ENCODE results near the gene PPP1R7. TPM values are rescaled to one million over a fixed set of nuclear protein-coding genes. Genes with fewer than 3 reads are reported as not detected.

The PPP1R7 gene
- total RNA-seq, 6 donors from 2014 or later, result 38.8 to 76.1 (median 57.7) TPM

GRCh38 chr2:241204010-241204384, 53.7 kb downstream of the PPP1R7 start:
- peak in 1 of 2 donors; percentile 72 for DNase-seq
- ATAC-seq (ENCODE audit: low FRiP score in 2 of 2), result no peak
- Histone ChIP-seq H3K36me3 (no peaks in the 10 kb centered on the region), H3K4me1 (no peaks in the 10 kb centered on the region), H3K4me3 (no peak overlapping the region), H3K27ac (no peak overlapping the region), H3K27me3 (no peaks in the 10 kb centered on the region), H3K9me3 (no peaks in the 10 kb centered on the region)
- 84 to 97% methylated on average over 7 to 10 of the region's 10 CpGs for WGBS, 2 donors
- no peak for TF ChIP-seq CTCF (IDR thresholded peaks at IDR 0.05)
- no peak for TF ChIP-seq POLR2AphosphoS5 (IDR thresholded peaks at IDR 0.05)
- no peak for TF ChIP-seq POLR2A (IDR thresholded peaks at IDR 0.05)

GRCh38 chr2:241204490-241204889, 54.2 kb downstream of the PPP1R7 start:
- 66 to 73% methylated on average over 3 to 4 of the region's 4 CpGs for WGBS, 2 donors
- TF ChIP-seq EP300 (IDR thresholded peaks at IDR 0.05) (no peak), POLR2A (IDR thresholded peaks at IDR 0.05) (no peak), CTCF (IDR thresholded peaks at IDR 0.05) (no peak), POLR2AphosphoS5 (IDR thresholded peaks at IDR 0.05) (no peak)
- DNase-seq (no peak), ATAC-seq (ENCODE audit: low FRiP score in 2 of 2) (no peak)
- Histone ChIP-seq H3K9me3 (no peaks in the 10 kb centered on the region), H3K36me3 (no peaks in the 10 kb centered on the region), H3K27ac (no peak overlapping the region), H3K4me1 (no peaks in the 10 kb centered on the region), H3K27me3 (no peaks in the 10 kb centered on the region), H3K4me3 (no peak overlapping the region)

GRCh38 chr2:241205086-241205485, 54.8 kb downstream of the PPP1R7 start:
- ATAC-seq (ENCODE audit: low FRiP score in 2 of 2) (no peak), DNase-seq (no peak)
- H3K27ac ChIP-seq, result no peak overlapping the region
- no peaks in the 10 kb centered on the region for H3K27me3 ChIP-seq
- H3K36me3 ChIP-seq, result no peaks in the 10 kb centered on the region
- H3K4me3 ChIP-seq, result no peak overlapping the region
- H3K9me3 ChIP-seq, result no peaks in the 10 kb centered on the region
- H3K4me1 ChIP-seq, result no peaks in the 10 kb centered on the region
- no peak for TF ChIP-seq CTCF (IDR thresholded peaks at IDR 0.05)
- TF ChIP-seq EP300 (IDR thresholded peaks at IDR 0.05), result no peak
- no peak for TF ChIP-seq POLR2A (IDR thresholded peaks at IDR 0.05)
- TF ChIP-seq POLR2AphosphoS5 (IDR thresholded peaks at IDR 0.05), result no peak
- WGBS, 2 donors, result 71% methylated on average over 3 of the region's 3 CpGs; no CpG with 5 or more reads in 1 of the 2 donors

- ATAC-seq (ENCODE audit: low FRiP score in 2 of 2), result no peak
- no peak for TF ChIP-seq POLR2A (IDR thresholded peaks at IDR 0.05)
- no peak for TF ChIP-seq CTCF (IDR thresholded peaks at IDR 0.05)
- TF ChIP-seq POLR2AphosphoS5 (IDR thresholded peaks at IDR 0.05), result no peak
- no peak for TF ChIP-seq EP300 (IDR thresholded peaks at IDR 0.05)
- Histone ChIP-seq H3K9me3 (no peaks in the 10 kb centered on the region), H3K27me3 (no peaks in the 10 kb centered on the region), H3K4me3 (no peak overlapping the region), H3K27ac (no peak overlapping the region), H3K4me1 (no peaks in the 10 kb centered on the region), H3K36me3 (no peaks in the 10 kb centered on the region)
- DNase-seq, result no peak
- 43 to 92% methylated on average over 1 of the region's 1 CpG for WGBS, 2 donors
Measured at GRCh38 chr2:241207151-241207550, 56.9 kb downstream of the PPP1R7 start.

GRCh38 chr2:241207641-241208040, 57.4 kb downstream of the PPP1R7 start:
- Histone ChIP-seq H3K36me3 (no peaks in the 10 kb centered on the region), H3K4me1 (no peaks in the 10 kb centered on the region), H3K27ac (no peak overlapping the region), H3K4me3 (no peak overlapping the region), H3K9me3 (no peaks in the 10 kb centered on the region), H3K27me3 (no peaks in the 10 kb centered on the region)
- DNase-seq, result no peak
- TF ChIP-seq CTCF (IDR thresholded peaks at IDR 0.05), result no peak
- TF ChIP-seq POLR2A (IDR thresholded peaks at IDR 0.05), result no peak
- no peak for TF ChIP-seq POLR2AphosphoS5 (IDR thresholded peaks at IDR 0.05)
- no peak for TF ChIP-seq EP300 (IDR thresholded peaks at IDR 0.05)
- no peak for ATAC-seq (ENCODE audit: low FRiP score in 2 of 2)
- WGBS, 2 donors, result 79% methylated on average over 6 of the region's 6 CpGs; no CpG with 5 or more reads in 1 of the 2 donors
